GM03348 (cell line): Measurements from ENCODE around the gene TMPRSS6.

Source experiments
- DNase-seq: peaks from one replicate; pipeline ENCODE4 v3.0.0; 2012; ENCODE audit warnings: low spot score

Gene TMPRSS6

DNA sequence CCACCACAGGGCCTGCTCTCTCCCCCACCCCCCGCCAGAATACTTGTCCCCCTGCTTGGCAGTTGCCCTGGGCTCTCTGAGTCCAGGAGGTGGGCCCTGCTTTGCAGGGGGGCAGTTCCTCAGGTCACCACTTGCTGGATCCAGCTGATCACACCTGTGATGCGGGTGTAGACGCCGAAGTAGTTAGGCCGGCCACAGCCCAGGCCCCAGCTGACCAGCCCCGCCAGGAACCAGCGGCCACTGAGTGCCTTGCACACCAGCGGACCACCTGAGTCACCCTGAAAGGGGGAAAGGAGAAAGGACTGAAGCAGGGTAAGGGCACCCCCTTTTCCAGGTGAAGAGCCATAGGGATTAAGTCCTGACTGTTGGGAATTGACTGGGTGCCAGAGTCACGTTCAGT is 43.6 kb downstream of the TMPRSS6 start:
- DNase-seq, result no peak

DNA sequence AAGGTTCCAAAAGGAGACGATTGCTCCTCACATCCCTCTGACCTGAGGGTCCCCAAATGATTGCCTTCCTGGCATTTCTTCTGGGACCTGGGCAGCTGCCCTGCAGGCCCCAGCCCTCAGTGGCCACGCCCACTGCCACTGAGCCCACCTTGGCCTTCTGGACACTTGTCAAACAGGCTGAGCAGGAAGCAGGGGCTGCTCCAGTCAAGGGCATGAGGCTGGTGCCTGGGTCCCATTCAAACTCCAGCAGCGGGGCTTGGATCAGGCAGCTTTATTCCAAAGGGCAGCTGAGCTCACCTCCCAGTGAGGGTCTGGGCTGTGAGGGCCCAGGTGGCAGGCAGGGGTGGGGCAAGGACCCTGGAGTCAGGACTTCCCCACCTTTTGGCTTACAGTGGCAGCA is 44.3 kb downstream of the TMPRSS6 start:
- DNase-seq, result no peak

GRCh38 chr22:37064553-37064952 is 45.0 kb downstream of the TMPRSS6 start:
- no peak for DNase-seq

- DNase-seq, result no peak
These were observed 45.8 kb downstream of the TMPRSS6 start for GRCh38 chr22:37063431-37064420.

DNA sequence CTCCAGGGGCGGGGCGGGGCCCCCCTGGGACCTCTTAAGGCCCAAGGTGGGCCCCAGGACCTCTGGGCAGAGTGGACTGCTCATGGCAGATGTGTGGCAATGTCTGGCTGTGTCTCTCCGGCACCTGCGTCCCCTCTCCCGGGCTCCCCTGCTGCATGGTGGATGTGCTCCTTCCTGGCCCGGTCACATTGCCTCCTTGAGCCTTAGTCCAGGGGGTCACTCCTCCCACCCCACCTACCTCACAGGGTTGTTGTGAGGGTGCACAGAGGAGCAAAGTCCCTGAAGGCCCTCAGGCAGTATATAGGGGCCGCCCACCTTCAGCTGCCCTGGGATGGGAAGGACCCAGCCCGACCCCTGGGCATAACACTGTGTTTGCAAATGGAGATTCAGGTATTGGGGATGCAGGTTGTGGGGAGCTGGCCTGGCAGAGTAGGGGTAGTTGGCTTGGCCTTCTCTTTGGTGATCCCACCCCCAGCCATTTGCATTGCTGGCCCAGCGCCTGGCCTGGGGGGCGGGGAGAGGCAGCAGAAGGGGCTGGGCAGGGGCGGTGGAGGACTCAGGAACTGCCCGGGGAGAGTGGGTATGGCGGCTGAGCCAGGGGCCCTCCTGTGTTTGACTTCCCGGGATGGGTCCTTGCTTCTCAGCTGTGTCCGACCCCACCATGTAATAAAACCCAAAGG is 46.7 kb downstream of the TMPRSS6 start:
- DNase-seq, result no peak

DNA sequence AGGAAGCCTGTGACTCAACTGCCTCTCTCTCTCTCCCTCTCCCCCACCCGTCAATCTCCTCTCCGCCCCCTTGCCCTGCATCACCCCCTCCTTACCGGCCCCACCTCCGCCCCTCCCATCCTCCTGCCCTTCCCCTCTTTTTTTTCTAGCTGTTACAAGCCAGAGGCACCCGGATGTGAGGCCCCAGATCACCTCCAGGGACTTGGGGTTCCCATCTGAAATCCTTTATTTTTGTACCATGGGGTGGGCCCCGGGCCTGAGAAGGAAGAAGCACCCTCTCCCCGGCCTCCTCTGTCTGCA is 47.2 kb downstream of the TMPRSS6 start:
- DNase-seq, result no peak

GRCh38 chr22:37061611-37062375 is 47.7 kb downstream of the TMPRSS6 start:
- no peak for DNase-seq

GRCh38 chr22:37060801-37061610 is 48.5 kb downstream of the TMPRSS6 start:
- no peak for DNase-seq

GRCh38 chr22:37059876-37060449 is 49.5 kb downstream of the TMPRSS6 start:
- DNase-seq, result no peak

- no peak for DNase-seq
These were observed 50.4 kb downstream of the TMPRSS6 start for GRCh38 chr22:37058917-37059701.

- DNase-seq, result no peak
These were observed 51.6 kb downstream of the TMPRSS6 start for GRCh38 chr22:37057796-37058510.

GRCh38 chr22:37057226-37057625 is 52.3 kb downstream of the TMPRSS6 start:
- no peak for DNase-seq

DNA sequence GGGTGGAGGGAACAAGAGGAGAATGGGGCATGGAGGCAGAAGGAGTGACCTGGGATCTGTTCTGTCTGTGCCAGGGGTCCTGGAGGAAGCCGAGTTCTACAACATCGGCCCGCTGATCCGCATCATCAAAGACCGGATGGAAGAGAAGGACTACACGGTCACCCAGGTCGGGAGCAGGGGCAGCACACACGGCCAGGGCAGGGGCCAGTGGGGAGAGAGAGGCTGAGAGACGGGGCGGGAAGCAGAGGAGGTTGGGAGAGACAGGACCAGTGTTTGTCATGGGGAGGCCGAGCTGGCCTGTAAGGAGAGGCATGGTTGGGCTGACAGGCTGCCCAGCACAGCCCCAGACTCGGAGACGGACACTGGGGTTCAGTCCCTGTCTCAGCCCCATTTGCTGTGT is 53.3 kb downstream of the TMPRSS6 start:
- DNase-seq, result no peak

GRCh38 chr22:37054600-37055365 is 54.7 kb downstream of the TMPRSS6 start:
- no peak for DNase-seq

DNA sequence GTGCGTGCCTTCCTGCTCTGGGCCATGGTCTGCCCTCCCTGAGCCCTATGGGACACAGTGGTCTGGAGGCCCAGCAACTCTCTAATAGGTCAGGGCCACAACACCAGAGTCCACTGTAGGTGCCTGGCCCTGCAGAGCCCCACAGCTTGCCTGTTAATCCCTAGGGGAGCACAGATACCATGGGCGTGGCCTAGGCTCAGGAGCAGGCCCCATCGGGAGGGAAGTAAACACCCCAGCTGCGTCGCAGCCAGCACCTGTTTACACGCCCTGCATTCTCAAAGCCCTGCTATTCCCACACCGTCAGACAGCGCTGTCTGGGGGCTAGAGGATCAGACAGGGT is 55.5 kb downstream of the TMPRSS6 start:
- DNase-seq, result no peak

DNA sequence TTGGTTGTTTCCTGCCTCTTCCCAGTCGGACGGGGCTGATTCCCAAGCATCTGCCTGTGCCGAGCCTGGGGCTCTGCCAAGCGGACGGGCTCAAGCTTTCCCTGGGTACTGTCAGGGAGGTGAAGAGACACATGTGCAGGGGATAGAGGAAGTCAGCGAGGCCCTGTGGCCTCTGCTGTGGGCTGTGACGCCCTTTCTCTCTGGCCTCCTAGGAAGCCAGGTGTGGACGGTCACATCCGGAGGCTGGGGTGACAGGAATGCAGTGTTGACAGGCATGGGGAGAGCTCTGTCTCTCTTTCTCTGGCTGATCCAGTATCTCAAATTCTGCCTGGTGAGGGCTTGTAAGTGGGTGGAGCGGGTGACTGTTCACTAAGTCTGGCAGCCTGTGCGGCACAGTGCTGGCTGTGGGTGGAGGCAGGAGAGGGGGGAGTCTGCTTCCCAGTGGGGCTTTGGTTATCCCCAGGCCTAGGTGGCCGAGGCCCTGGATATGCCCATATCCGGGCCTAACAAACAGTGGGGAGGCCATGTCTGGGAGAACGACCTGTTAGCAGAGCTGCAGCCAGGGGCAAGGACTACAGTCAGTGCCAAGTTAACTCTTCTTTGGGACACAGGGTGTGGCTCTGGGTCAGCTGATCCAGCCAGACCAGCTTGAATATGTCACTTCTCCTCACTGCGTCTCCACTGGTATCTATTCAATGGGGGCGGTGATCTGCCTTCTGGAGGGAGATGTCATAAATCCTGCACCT is 56.0 kb downstream of the TMPRSS6 start:
- peak; percentile 50 for DNase-seq

- no peak for DNase-seq
These were observed 56.9 kb downstream of the TMPRSS6 start for GRCh38 chr22:37052386-37053309.
